Fibroblast of skin of abdomen (primary cell): Measurements from ENCODE around the gene CDKL4. TPM values are rescaled to one million over a fixed set of nuclear protein-coding genes. Genes with fewer than 3 reads are reported as not detected.
"Not testable (repeated sequence)": the region's sequence is repeated elsewhere in the genome, so short reads cannot be mapped to it uniquely, and the experiment has no call there.

Experiments used
- DNase-seq: peaks from one replicate; pipeline ENCODE4 v3.0.0-alpha.2; 2013
- polyA plus RNA-seq, 2 experiments: library from polyadenylated mRNA; unstranded; fragments of 120-200 nt; gene quantifications; one replicate each; pipeline ENCODE4 v1.2.1, GENCODE V29; 2013; ENCODE audit not compliant: insufficient read length in 2 of 2

Gene CDKL4
- polyA plus RNA-seq (2013, experiment 1 of 2; ENCODE audit: insufficient read length), result 0.23 TPM
- not detected for polyA plus RNA-seq (2013, experiment 2 of 2; ENCODE audit: insufficient read length)

DNA sequence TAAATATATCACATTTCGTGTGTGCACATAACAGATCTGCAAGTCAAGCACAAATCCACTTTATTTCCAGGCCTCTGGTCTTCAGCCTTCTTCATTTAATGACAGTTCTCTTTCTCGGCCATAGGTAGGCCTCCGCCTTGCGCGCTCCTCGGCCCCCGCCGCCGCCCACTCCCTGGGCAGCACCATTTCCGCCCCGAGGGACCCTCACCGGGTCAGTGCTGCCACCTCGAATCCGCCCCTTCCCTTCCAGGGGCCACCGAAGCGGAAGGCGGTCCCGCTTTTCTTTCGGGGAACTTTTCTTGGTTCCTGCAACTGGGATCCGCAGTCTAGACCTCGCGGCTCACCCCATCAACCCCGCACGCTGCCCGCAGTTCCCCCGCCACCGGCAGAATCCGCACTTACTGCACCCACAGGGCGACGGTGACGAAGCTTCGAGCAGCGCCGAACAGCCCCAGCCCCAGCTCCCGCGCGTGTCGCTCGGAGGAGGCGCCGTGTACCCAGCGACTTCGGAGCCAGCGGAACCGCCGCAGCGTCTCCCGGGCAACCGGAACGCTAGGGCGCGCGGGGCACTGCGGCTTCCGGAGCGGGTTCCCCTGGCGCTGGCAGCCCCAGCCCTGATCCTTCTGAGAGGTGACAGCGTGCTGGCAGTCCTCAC, at the start of gene CDKL4:
CDKL4 (minus strand) TSS at position 502 of the 655 bp plus-strand sequence.
- DNase-seq, result no peak

DNA sequence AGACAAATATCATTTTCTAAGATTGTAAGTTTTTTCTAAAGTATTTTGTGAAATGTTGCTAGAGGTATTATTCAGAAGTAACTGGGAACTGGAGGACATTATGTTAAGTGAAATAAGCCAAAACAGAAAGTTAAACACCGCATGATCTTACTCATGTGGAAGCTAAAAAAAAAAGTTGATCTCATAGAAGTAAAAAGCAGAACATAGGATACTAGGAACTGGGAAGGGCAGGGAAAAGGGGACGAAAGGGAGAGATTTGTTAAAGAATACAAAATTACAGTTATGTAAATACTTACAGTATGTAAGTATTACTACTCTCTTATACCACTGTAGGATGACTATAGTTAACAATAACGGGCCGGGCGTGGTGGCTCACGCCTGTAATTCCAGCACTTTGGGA, 46.7 kb upstream of the CDKL4 start:
- DNase-seq, result no peak

DNA sequence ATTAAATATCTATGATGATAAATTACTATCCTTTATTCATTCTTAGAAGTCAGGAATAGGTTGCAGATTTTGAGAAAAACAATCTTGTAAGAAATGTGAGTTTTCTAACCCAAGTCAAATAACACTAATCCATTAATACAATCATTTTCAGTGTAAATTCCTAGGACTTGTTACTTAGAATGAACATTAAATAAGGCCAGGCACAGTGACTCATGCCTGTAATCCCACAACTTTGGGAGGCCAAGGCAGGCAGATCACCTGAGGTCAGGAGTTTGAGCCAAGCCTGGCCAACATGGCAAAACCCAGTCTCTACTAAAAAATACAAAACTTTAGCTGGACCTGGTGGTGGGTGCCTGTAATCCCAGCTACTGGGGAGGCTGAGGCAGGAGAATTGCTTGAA, 45.8 kb upstream of the CDKL4 start:
- DNase-seq, result peak; percentile 25

DNA sequence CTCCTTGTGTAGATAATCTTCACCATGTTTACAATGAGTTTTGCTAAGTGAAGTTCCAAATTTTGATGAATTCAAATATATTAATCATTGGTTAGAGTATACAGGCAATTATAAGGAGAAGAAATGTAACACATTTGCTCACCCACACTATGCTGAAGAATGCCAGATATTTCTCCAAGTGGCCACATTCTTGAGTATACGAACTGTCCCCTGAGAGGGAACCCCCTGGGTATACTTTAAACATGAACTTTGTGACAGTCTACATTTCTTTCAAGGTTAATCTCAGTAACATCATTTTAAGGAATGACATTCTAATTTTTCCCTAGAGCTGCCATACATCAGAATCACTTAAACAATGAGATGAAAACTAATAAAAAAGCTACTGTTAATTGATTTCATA, 39.8 kb upstream of the CDKL4 start:
- DNase-seq, result no peak

DNA sequence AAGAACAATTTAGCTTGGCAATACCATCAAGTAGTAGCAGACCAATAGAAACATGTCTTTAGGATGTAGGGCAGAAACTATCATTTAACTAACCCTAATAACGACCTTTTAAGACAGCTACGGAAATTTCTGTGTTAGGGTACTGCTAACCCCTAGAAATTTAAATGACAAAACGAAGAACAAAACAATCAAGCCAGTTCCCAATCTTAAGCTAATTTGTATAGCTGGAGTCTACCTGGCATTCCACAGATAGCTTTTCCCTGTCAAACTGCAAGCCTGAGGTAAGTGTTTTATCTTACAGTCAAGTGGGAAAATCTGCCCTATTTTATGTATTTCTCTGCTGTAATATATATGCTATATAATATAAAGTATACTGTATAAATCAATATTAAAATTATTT, 37.6 kb upstream of the CDKL4 start:
- DNase-seq, result no peak

DNA sequence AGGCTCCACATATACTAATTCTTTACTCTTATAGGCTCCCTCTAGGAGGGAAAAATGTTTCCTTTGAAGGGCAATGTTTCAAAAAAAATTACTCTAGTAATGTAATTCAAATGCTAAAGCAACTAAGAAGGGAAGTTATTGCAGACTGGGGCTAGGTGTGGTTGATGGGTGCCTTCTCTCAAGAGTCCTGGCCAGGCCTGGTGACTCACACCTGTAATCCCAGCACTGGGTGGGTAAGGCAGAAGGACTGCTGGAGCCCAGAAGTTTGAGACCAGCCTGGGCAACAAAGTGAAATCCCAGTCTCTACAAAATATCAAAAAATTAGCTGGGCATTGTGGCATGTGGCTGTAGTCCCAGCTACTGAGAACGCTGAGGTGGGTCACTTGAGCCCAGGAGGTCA, 31.2 kb upstream of the CDKL4 start:
- no peak for DNase-seq

DNA sequence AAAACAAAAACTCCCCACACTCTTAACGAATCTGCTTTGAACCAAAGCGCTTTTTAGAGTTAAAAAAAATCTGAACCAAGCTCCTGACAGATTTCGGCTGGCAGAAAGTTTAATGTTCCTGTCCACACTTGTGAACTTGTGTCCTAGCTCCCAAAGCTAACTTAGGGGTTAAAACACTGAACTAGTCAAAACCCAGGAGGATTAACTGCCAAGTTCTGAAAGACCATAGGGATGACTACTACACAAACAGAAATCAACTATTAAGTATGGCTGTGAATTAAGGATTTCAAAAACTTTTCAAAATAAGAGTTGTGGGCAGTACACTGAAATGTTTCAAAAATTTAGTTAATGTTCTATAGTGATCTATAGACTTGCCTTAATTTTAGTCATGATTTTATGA, 26.2 kb upstream of the CDKL4 start:
- no peak for DNase-seq

DNA sequence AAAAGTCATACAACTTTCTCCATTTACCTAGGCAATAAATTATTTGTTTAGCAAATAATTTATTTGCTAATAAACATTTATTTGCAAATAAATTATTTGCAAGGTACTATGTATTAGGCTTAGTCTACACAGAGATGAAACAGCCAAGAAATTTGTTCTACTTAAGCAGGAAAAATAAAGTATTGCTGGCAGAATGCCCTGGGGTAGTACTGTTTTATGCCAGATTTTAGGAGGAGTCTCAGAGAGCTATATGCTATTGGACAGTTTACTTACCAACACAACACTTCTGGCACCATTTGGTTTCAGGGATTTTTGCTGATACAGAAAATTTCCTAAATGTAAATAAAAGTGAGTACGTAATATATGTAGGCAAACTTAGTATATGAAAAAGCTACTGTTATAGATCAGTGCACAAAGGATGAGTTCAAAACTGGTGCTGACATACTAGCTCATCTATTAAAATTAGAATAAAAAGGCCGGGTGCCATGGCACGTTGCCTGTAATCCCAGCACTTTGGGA, 23.2 kb upstream of the CDKL4 start:
- DNase-seq, result no peak

DNA sequence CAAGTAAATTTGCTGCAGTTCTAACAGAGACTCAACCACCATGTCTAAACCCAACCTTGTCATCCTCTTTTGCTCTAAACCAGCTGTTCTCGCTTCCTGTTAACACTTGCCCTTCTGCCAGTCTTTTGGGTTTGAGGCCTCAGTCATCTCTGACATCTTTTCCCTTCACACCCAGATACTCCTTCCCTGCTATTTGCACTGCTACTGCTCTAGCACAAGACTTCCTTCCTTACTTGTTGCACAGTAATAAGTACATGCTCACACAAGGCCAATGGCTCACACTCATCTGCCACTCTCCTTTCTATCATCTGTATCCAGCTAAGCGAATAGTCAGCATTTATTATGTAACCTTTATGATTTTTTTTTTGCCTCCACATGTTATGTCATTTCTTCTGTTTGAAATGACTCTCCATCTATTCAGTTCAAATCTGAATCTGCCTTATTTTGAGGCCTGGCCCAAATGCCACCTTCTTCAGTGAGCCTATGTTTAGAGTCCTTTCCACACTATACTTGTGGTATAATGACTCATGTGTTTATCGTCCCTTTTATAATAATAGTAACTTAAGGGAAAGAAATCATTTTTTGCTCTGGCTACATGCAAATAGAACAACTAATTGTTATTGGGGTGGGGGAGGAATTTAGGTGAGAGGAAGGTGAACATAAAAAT, 22.5 kb upstream of the CDKL4 start:
- DNase-seq, result no peak

DNA sequence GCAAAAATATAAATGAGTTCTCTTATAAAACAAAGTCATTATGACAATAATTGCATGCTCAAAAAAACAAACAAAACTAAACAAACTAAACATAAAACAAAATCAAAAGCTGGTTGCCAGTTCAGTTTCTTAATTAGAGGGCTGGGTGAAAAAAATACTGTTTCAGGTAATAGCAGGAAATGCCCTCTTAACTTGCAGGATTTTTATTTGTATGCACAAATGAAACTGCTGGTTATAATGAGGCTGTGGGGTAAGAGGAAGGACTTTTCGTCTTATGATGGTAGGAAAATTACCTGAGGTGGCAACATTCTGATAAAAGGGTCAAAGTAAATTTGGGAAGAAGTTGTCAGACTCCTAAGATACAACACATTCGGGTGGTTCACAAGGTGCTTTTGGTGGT, 21.5 kb upstream of the CDKL4 start:
- no peak for DNase-seq

DNA sequence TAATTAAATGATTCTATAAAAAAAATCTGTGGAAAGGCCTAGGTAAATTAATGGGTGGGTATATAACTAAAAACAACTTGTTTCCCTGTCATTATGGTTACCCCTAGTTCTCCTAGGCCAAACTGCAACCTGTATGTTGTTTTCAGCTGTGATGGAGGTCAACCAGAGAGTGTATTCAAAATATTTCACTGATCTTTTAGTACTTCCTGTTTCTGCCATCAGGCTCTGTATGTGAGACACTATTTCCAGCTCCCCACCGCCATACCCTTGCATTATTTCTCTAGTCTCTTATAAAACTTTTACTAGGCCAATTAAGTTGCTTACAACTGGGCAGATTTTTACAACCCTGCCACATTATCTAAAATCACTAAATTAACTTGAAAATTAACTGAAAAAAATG, 21.0 kb upstream of the CDKL4 start:
- DNase-seq, result no peak

DNA sequence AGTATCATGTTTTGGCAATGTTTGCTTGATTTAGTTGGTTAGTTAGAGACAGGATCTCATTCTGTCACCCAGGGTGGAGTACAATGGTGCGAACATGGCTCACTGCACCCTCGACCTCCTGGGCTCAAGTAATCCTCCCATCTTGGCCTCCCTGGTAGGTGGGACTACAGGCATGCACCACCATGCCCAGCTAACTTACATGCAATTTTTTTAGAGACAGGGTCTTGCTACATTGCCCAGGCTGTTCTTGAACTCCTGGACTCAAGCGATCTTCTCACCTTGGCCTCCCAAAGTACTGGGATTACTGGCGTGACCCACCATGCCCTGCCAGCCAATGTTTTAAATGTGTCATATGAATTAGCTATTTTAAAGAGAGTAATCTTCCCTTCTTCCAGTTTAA, 16.3 kb upstream of the CDKL4 start:
- no peak for DNase-seq

DNA sequence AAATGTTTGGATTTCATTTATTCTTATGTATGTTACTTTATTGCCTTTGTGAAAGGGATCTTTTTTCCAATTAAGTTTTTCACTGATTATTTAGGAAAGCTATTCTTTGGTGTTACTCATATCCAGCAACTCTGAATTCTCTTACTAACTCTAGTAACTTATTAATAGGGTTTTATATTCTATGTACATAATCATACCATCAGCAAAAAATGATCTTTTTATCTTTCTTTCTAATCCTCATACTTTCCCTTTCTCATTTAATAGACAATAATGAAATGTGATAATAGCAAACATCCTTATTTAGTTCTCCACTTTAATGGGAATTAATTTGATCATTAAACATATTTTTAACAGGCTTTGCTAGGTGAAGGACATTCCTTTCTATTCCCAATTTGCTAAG, 12.3 kb upstream of the CDKL4 start:
- no peak for DNase-seq

DNA sequence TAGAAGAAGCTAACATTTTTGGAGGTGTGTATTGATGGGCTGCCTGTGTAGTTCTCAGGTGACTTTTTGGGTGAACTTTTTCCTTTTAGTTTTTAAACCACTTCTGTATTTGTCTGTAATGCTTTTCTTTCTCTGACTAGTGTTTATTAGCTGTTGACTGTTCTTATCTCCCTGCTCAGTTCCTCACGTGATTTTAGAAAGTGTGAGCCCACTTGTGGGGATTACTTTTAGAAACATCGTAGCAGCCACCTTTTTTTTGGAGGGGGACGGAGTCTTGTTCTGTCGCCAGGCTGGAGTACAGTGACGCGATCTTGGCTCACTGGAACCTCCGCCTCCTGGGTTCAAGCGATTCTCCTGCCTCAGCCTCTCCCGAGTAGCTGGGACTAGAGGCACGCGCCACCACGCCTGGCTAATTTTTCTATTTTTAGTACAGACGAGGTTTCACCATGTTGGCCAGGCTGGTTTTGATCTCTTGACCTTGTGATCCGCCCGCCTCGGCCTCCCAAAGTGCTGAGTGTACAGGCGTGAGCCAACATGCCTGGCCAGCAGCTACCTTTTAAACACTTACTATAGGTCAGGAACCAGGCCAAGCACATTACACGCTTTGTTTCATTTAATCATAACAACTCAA, 9.2 kb upstream of the CDKL4 start:
- DNase-seq, result no peak

DNA sequence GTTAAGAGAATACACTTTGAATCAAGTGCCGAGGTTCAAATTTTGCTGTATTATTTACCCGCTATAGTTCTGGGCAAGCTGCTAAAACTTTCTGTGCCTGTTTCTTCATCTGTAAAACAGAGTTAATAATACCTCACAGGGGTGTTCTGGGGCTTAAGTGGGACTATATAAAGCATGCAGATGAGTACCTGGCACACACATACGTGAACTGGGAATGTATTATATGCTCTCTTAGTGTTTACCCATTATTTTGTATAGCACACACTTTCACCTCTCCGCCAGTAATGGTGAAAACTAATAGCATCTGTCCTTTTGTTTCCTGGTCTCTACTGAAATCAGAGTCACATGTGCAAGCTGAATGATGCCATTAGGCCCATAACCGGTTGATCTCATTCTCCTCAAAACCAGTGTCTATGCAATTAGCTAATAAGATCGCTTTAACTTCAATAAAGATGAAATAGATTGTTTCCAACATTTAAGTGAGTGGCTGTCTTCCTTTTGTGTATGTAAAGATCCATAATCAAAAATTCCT, 3.8 kb upstream of the CDKL4 start:
- DNase-seq, result no peak

DNA sequence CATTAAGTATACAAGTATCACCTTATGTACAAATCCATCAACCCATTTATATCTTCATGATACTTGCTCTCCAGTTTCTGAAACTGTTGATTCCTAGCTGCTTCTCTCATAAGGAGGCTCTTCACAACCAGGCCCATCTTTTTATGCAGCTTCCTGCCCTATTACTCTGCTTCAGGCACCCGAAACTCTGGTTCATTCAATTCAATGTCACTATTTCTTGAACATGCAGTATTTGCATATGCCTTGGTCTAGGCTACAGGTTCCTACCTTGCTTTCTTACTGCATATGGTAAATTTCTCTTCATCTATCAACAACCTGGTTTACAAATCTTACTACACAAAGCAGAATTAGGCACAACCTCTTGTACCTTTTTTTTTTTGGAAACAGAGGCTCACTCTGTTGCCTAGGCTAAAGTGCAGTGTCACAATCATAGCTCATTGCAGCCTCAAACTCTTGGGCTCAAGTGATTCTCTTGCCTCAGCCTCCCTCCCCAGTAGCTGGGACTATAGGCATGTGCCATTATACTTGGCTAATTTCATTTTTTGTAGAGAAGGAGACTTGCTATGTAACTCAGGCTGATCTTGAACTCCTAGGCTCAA, 2.7 kb upstream of the CDKL4 start:
- DNase-seq, result no peak

DNA sequence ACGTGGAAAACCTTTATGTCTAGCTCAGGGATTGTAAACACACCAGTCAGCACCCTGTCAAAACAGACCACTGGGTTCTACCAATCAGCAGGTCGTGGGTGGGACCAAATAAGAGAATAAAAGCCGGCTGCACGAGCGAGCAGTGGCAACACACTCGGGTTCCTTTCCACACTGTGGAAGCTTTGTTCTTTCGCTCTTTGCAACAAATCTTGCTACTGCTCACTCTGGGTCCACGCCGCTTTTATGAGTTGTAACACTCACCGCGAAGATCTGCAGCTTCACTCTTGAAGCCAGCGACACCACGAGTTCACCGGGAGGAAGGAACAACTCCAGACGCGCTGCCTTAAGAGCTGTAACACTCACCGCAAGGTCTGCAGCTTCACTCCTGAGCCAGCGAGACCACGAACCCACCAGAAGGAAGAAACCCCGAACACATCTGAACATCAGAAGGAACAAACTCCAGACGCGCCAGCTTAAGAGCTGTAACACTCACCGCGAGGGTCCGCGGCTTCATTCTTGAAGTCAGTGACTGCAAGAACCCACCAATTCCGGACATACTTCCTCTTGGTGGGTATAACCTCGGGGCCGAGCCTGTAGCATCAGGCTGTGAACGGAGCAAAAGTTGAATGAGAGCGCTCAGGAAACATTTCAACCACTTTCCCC, 1.3 kb upstream of the CDKL4 start:
- DNase-seq, result not testable (repeated sequence)

DNA sequence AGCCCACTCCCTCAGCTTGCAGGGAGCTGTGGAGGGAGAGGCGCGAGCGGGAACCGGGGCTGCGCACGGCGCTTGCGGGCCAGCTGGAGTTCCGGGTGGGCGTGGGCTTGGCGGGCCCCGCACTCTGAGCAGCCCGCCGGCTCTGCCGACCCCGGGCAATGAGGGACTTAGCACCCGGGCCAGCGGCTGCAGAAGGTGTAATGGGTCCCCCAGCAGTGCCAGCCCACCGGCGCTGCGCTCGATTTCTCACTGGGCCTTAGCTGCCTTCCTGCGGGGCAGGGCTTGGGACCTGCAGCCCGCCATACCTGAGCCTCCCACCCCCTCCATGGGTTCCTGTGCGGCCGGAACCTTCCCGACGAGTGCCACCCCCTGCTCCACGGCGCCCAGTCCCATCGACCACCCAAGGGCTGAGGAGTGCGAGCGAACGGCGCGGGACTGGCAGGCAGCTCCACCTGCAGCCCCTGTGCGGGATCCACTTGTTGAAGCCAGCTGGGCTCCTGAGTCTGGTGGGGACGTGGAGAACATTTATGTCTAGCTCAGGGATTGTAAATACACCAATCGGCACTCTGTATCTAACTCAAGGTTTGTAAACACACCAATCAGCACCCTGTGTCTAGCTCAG, 582 bp upstream of the CDKL4 start:
- DNase-seq, result not testable (repeated sequence)

DNA sequence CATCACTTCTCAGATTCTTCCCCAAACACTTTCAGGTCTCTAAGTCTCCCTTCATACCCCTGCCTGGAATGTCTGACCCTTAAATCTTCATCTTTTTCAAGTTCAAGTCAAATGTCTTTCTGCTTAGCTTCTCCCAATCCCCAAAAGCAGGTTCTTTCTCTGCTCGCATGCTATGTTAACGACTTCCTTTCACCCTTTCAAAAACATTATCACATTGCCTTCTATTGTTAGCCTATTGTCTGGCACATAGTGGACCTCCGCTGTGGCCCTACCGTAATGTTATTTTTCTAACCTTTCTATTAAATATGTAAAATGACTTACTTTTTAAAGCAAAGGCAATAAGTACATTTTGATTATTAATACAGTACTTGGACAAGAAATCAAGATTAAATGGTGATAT, 2.2 kb downstream of the CDKL4 start:
- no peak for DNase-seq

DNA sequence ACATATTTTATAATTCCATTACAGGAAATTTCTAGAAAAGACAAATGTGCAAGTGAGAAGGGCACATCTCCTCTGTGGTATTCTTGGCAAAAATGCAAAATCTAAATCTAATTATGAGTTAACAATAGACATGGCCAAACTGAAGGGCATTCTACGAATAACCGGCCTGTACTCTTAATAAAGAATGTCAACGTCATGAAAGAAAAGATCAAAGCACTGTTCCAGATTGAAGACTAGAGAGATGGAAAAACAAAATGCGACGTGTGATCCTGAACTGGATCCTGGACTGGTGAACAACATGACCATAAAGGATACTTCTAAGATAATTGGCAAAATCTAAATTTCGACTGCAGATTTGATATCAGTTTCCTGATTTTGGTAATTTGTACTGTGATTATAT, 3.0 kb downstream of the CDKL4 start:
- no peak for DNase-seq

DNA sequence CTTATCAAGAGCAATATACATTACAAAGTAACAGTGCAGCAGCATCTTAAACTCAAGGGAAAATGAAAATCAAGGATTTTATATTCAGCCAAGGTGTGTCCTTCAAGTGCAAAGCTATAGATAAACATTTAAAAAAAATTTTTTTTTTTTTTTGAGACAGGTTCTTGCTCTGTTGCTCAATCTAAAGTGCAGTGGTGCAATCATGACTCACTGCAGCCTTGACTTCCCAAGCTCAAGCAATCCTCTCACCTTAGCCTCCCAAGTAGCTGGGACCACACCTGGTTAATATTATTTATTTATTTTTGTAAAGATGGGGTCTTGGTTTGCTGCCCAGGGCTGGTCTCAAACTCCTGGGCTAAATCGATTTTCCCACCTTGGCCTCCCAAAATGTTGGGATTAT, 9.0 kb downstream of the CDKL4 start:
- no peak for DNase-seq

DNA sequence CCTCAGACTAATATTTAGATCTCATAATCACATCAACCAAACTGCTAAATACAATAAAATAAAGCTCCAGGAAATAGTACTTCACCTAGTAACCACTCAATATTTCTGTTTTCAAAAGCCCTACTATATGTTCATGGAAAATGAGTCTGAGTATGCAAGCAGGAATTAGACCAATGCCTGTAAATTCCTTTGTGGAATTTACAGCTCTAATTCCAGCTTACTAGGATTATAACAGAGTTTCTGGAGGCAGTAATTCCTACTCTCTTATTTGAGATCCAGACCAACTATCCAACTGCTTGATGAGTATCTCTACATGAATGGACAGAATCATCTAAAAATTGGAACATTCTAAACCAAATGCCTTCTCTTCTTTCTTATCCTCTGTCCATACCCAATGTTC, 11.6 kb downstream of the CDKL4 start:
- peak; percentile 25 for DNase-seq
